Measurements from ENCODE around the gene PTPRB.

The PTPRB gene

GRCh38 chr12:70637303-70638085 is at the start of gene PTPRB:
TSS of gene PTPRB (minus strand) at chr12:70637429. CDS start at chr12:70637395, 34 bp downstream.
- H3K4me3 ChIP-seq (ENCODE audit: low read length), result no peak within 1 kb of the TSS
- TF ChIP-seq, protein P1, sequence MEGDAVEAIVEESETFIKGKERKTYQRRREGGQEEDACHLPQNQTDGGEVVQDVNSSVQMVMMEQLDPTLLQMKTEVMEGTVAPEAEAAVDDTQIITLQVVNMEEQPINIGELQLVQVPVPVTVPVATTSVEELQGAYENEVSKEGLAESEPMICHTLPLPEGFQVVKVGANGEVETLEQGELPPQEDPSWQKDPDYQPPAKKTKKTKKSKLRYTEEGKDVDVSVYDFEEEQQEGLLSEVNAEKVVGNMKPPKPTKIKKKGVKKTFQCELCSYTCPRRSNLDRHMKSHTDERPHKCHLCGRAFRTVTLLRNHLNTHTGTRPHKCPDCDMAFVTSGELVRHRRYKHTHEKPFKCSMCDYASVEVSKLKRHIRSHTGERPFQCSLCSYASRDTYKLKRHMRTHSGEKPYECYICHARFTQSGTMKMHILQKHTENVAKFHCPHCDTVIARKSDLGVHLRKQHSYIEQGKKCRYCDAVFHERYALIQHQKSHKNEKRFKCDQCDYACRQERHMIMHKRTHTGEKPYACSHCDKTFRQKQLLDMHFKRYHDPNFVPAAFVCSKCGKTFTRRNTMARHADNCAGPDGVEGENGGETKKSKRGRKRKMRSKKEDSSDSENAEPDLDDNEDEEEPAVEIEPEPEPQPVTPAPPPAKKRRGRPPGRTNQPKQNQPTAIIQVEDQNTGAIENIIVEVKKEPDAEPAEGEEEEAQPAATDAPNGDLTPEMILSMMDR (IDR thresholded peaks at IDR 0.05; ENCODE audit: insufficient read depth, low read depth, low read length, missing control alignments), result no peak
- DNase-seq (ENCODE audit: low read depth), result no peak

DNA sequence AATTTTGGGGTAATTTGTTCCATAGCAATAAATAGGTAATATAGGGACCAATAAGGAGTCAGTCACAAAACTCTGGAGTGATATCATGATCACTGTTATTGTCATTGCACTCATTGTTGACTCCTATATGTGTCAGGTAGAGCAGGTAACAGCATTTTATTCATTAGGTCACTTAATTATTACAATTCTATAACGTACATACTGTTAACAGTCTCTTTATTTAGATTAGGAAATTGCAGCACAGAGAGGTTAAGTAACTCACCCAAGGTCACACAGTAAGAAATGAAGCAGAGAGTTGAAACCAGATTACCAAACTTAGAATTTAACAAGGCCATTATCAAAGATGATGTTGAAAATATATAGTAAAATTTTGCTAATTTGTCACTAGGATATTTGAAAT is 49.7 kb upstream of the PTPRB start:
- no peak for DNase-seq (ENCODE audit: low read depth)
- TF ChIP-seq, protein P1 (IDR thresholded peaks at IDR 0.05; ENCODE audit: insufficient read depth, low read depth, low read length, missing control alignments), result no peak
- H3K4me3 ChIP-seq (ENCODE audit: low read length), result no peak overlapping the region

DNA sequence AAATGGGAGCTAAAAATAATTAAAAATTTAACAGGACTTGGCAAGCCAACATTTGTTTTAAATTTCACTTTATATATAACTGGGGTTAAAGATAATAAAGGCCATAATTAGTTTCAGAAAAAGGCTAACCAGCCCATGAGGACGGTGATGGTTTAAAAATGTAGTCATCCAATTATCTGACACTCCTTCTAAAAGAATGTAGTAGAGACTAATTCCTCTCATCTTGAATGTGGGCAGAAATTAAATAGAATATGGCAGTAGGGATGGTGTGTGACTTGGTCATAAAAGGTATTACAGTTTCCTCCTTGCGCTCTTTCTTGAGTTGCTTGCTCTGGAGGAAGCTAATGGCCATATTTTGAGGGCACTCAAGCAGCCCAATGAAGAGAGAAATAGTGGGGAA is 49.1 kb upstream of the PTPRB start:
- DNase-seq (ENCODE audit: low read depth), result no peak
- no peak overlapping the region for H3K4me3 ChIP-seq (ENCODE audit: low read length)
- TF ChIP-seq, protein P1 (IDR thresholded peaks at IDR 0.05; ENCODE audit: insufficient read depth, low read depth, low read length, missing control alignments), result no peak

DNA sequence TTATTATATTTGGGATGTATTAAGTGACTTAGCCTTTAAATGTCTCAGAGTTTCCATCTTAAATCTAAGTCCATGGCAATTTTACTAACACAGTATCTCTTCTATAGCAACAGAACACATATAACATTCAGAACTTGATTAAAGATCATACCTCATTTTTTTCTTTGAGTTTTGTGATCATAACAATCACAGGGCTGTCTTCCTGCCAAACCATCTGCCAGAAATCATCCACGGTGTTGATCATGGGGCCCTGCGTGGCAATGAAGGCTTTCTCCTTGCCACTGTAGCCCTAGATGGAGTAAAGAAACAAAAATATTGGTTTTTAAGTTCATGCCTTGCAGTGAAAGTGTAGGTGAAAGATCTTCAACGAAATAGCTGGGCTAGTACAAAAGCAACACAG is 46.7 kb upstream of the PTPRB start:
- DNase-seq (ENCODE audit: low read depth), result no peak
- no peak overlapping the region for H3K4me3 ChIP-seq (ENCODE audit: low read length)
- TF ChIP-seq, protein P1 (IDR thresholded peaks at IDR 0.05; ENCODE audit: insufficient read depth, low read depth, low read length, missing control alignments), result no peak

DNA sequence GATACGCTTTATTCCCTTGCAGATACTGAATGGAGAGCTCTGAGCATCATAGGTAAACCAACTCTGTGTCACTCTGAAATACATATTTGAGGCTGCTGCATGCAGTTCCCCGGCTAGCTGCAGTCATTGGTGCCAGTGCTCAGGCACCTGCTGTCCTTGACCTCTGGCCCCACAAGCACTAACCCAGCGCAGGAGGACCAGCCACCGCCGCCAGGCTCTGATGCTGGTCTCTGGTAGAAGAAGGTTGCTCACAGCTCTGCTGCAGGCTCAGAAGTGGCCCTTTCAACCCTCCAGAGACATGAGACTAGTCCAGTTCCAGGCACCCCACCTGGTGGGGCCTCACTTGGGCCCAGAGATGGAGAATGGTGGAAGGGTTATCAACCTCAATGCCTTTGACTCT is 34.5 kb upstream of the PTPRB start:
- TF ChIP-seq, protein P1 (IDR thresholded peaks at IDR 0.05; ENCODE audit: insufficient read depth, low read depth, low read length, missing control alignments), result no peak
- DNase-seq (ENCODE audit: low read depth), result no peak
- no peak overlapping the region for H3K4me3 ChIP-seq (ENCODE audit: low read length)

DNA sequence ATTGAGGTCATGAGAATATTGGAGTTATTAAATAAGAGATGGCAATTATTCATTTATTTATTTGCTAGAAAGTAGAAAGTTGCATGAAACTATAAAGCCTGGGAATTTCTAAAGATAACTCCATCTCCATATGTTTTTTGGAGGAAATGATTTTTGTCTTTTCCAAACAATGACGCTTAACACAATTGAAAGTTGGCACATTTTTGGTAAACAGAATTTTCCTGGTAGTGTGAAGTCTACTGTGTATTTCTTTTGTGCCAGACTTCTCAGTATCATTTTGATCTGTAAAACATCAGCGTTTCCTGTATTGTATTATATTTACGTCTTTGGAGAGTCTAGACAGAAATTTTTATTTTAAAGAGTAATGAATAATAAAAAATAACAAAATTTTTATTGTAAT is 33.7 kb upstream of the PTPRB start:
- no peak overlapping the region for H3K4me3 ChIP-seq (ENCODE audit: low read length)
- TF ChIP-seq, protein P1 (IDR thresholded peaks at IDR 0.05; ENCODE audit: insufficient read depth, low read depth, low read length, missing control alignments), result no peak
- no peak for DNase-seq (ENCODE audit: low read depth)

DNA sequence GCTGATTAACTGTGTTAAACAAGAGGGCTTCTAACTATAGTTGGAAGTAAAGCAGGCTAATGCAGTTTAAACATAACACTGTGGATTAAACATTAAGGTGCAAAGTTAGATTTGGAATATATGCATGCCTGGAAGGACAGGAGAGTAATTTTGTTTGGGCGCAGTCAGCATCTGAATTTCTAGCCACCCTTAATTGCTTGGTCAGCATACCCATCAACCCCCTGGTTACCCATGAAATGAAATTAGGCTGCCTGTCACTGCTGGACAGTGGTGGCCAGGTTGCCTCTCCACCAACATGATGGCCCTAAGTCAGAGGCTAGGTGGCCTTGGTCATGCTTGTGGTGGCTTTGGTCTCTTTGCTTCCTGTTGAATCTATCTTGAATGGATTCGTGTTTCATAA is 30.0 kb upstream of the PTPRB start:
- DNase-seq (ENCODE audit: low read depth), result no peak
- H3K4me3 ChIP-seq (ENCODE audit: low read length), result no peak overlapping the region
- TF ChIP-seq, protein P1 (IDR thresholded peaks at IDR 0.05; ENCODE audit: insufficient read depth, low read depth, low read length, missing control alignments), result no peak
